D721Med (cell line): ENCODE results near the gene CTTNBP2.

Experiments
- DNase-seq: peaks from one replicate; pipeline ENCODE4 v3.0.0; 2011; ENCODE audit warnings: low spot score; ENCODE audit not compliant: insufficient read length
- FAIRE-seq: peaks from 2 replicates; lab custom pipeline; 2011; peaks lifted over from hg19 to GRCh38; lab: Jason Lieb, UNC
- CTCF ChIP-seq: IDR thresholded peaks from 2 replicates; pipeline ENCODE4 v1.5.1; 2012; ENCODE audit warnings: mild to moderate bottlenecking, control low read depth; ENCODE audit not compliant: insufficient read depth; ENCODE audit errors: missing control alignments

Gene CTTNBP2

GRCh38 chr7:117665368-117665767 is 207.9 kb downstream of the CTTNBP2 start:
- no peak for TF ChIP-seq CTCF
- FAIRE-seq: no peak
- DNase-seq: no peak

GRCh38 chr7:117664047-117664446 is 209.2 kb downstream of the CTTNBP2 start:
- TF ChIP-seq CTCF: no peak
- no peak for DNase-seq
- no peak for FAIRE-seq

DNA sequence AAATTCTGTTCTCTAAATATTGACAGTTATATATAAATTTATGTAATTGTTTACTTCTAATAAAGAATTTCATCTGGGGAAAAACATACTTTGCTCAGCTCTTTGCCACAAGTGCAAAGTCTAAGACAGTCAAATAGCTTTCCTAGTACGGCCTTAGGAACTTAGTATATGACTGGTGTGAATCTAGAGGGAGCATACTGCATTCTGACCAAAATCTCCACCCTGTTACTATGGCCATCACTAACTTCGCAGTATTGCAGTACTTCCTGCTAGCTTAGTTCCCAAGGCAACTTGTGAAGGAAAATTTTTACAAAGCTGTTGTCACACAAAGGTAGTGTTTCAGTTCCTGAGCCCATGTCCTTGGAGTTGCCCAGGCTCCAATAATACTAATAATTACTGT is 211.9 kb downstream of the CTTNBP2 start:
- DNase-seq (no peak), FAIRE-seq (no peak)
- no peak for TF ChIP-seq CTCF
